ENCODE results near the gene CCNI2.
A peak's percentile ranks its signal among the peaks of the same experiment; 100 is the strongest.

The CCNI2 gene

DNA sequence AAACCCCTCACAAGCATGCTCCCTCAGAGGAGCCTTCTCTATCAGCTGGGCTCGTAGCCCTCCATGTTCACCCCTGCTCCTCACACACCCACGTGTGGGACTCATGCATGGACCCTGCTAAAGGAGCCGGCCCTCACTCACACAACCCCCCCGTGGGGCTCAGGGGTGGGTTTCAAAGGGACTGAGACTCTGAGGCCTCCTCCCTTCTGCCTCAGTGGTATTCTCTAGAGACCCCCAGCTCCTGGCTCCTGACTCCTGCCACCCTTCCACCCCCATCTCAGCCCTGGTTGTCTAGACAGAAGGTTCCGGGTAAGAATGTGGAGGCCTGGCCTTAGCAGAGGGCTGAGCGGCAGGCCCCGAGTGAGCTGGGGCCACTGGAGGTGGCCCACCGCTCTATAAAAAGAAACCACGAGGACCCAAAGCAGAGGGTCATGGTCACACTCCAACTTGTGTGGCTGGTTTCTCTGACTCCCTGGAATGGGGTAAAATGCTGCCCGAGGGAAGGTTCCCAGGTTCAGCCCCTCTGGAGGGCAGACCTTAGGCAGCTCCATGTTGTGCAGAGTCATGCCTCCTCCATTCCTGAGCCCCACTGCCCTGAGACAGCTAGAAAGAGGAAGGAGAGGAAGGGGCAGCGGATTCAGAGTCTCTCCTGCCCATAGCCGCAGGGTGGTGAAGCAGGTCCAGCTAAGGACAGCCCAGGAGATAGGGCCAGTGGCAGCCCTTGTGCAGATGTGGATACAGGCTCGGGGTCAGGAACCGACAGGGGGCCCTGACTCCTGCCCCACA lies 19.0 kb downstream of the CCNI2 start:
- Mint-ChIP-seq H3K27ac (no peak overlapping the region), H3K4me3 (no peak overlapping the region), H3K4me1 (ENCODE audit: low read depth) (no peaks in the 10 kb centered on the region), H3K36me3 (ENCODE audit: low read depth) (peaks cover 8% of the 10 kb centered on the region), H3K27me3 (ENCODE audit: low read depth) (no peaks in the 10 kb centered on the region), H3K9me3 (no peaks in the 10 kb centered on the region)
- DNase-seq (ENCODE audit: low spot score) = no peak

DNA sequence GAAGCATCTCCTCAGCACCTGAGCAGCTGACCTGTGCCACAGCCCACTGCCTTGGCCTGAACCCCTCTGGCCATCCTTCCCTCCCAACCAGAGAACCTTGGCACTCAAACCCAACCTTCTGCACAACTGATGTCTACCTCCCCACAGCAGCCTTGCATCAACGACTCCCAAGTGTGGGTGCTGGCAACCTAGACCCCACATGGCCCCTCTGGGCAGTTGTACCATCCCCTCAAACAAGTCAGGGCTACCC lies 19.5 kb downstream of the CCNI2 start:
- DNase-seq (ENCODE audit: low spot score) = no peak
- no peak overlapping the region for H3K27ac Mint-ChIP-seq
- H3K9me3 Mint-ChIP-seq = no peaks in the 10 kb centered on the region
- no peaks in the 10 kb centered on the region for H3K4me1 Mint-ChIP-seq (ENCODE audit: low read depth)
- H3K27me3 Mint-ChIP-seq (ENCODE audit: low read depth) = no peaks in the 10 kb centered on the region
- H3K4me3 Mint-ChIP-seq = no peak overlapping the region
- peaks cover 5% of the 10 kb centered on the region for H3K36me3 Mint-ChIP-seq (ENCODE audit: low read depth)

- no peak overlapping the region for H3K27ac Mint-ChIP-seq
- H3K36me3 Mint-ChIP-seq (ENCODE audit: low read depth) = peaks cover 5% of the 10 kb centered on the region
- H3K27me3 Mint-ChIP-seq (ENCODE audit: low read depth) = no peaks in the 10 kb centered on the region
- DNase-seq (ENCODE audit: low spot score) = no peak
- H3K4me3 Mint-ChIP-seq = no peak overlapping the region
- no peaks in the 10 kb centered on the region for H3K4me1 Mint-ChIP-seq (ENCODE audit: low read depth)
- no peaks in the 10 kb centered on the region for H3K9me3 Mint-ChIP-seq
These were observed 19.9 kb downstream of the CCNI2 start for GRCh38 chr5:132767150-132767549.

- Mint-ChIP-seq H3K27ac (no peak overlapping the region), H3K36me3 (ENCODE audit: low read depth) (peaks cover 1% of the 10 kb centered on the region), H3K27me3 (ENCODE audit: low read depth) (peaks cover 3% of the 10 kb centered on the region), H3K4me3 (no peak overlapping the region), H3K4me1 (ENCODE audit: low read depth) (no peaks in the 10 kb centered on the region), H3K9me3 (no peaks in the 10 kb centered on the region)
- DNase-seq (ENCODE audit: low spot score) = no peak
These were observed 21.3 kb downstream of the CCNI2 start for GRCh38 chr5:132768485-132768868.

DNA sequence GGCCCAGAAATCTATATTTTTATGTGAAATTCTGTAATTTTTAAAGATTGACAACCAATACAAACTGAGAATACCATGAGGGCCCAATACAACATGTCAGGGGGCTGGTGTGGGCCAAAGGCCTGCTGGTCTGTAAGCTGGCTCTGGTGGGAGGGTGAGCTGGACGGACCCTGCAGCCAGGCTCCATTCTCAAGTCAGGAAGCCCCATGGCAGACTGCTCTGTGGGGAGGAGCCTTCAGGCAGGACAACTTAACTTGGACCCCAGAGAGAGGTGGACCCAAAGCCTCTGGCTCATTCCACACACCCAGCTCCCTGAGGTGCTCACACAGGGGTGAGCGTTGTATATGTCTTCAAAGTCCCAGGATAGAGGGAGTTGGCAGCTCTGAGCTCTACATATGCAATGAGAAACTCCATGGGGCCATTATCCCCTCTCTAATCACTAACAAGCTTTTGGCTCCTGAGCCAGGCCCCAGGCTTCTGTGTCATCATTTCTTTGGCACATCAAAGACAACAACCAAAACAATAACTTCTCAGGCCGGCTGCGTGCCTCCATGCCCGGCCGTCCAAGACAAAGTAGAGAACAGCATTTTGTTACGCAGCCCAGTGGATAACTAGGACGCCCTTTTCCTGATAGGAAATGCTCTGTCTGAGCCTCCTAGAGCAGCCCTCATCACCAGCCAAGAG lies 23.4 kb downstream of the CCNI2 start:
- H3K4me3 Mint-ChIP-seq = no peak overlapping the region
- H3K27me3 Mint-ChIP-seq (ENCODE audit: low read depth) = peaks cover 21% of the 10 kb centered on the region
- H3K36me3 Mint-ChIP-seq (ENCODE audit: low read depth) = no peaks in the 10 kb centered on the region
- H3K4me1 Mint-ChIP-seq (ENCODE audit: low read depth) = peaks cover 2% of the 10 kb centered on the region
- no peaks in the 10 kb centered on the region for H3K9me3 Mint-ChIP-seq
- DNase-seq (ENCODE audit: low spot score) = no peak
- H3K27ac Mint-ChIP-seq = no peak overlapping the region

- H3K4me1 Mint-ChIP-seq (ENCODE audit: low read depth) = peaks cover 2% of the 10 kb centered on the region
- no peaks in the 10 kb centered on the region for H3K36me3 Mint-ChIP-seq (ENCODE audit: low read depth)
- peaks cover 27% of the 10 kb centered on the region for H3K27me3 Mint-ChIP-seq (ENCODE audit: low read depth)
- no peak overlapping the region for H3K27ac Mint-ChIP-seq
- H3K9me3 Mint-ChIP-seq = no peaks in the 10 kb centered on the region
- no peak for DNase-seq (ENCODE audit: low spot score)
- H3K4me3 Mint-ChIP-seq = no peak overlapping the region
These were observed 24.3 kb downstream of the CCNI2 start for GRCh38 chr5:132771503-132771998.

DNA sequence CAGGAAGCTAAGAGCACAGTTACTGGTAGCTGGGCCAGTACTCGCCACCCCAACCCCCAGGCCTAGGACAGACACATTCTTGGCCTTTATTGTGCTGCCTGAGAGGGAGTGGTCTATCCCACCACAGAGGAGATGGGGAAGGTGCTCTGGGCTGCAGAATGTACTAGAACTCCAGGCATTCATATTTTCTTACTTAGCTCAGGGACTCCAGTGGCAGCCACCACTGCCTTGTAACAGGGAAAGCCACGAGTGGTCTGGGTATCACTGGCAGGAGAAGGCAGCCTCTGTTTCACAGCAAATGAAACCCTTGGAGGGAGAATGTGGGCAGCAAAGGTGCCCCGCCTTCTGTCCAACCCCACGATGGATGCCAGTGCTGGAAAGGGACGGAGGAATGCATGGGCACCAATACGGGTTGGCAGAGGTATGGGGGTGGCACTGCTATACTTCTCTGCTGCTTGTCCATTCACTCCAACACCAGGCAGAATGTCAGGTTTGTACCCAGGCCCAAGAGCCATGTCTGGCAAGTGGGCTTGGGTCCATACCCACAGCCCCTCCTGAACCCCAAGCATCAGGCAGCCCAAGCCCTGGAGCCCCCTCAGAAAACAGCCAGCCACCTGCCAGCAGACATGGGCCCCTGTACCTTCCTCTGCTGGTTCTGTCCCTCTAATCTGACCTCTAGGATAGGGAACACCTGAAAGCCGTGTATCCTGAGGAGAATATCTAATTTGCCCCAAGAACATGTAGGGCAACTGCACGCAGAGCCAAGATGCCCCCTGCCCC lies 25.3 kb downstream of the CCNI2 start:
- Mint-ChIP-seq H3K4me3 (no peak overlapping the region), H3K4me1 (ENCODE audit: low read depth) (peaks cover 2% of the 10 kb centered on the region), H3K36me3 (ENCODE audit: low read depth) (no peaks in the 10 kb centered on the region), H3K9me3 (no peaks in the 10 kb centered on the region), H3K27me3 (ENCODE audit: low read depth) (peaks cover 27% of the 10 kb centered on the region), H3K27ac (no peak overlapping the region)
- no peak for DNase-seq (ENCODE audit: low spot score)

DNA sequence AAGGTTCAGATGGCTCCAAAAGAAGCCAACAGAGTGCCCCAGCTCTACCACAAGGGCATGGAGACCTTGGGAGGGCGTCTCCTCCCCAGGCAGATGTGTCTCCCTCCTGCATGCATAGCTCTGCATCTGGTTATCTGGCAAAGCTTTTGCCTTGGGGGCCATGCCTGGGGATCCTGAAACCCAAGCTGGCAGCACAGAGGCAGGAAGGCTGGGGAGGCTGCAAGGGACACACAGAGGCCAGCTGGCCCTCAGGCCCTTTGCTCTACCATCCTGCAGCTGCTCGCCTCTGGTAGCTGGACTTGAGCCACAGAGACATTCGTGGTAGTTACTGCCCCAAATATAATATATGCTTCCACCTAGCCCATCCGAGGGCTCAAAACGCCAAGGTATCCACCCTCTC lies 25.9 kb downstream of the CCNI2 start:
- peaks cover 31% of the 10 kb centered on the region for H3K27me3 Mint-ChIP-seq (ENCODE audit: low read depth)

DNA sequence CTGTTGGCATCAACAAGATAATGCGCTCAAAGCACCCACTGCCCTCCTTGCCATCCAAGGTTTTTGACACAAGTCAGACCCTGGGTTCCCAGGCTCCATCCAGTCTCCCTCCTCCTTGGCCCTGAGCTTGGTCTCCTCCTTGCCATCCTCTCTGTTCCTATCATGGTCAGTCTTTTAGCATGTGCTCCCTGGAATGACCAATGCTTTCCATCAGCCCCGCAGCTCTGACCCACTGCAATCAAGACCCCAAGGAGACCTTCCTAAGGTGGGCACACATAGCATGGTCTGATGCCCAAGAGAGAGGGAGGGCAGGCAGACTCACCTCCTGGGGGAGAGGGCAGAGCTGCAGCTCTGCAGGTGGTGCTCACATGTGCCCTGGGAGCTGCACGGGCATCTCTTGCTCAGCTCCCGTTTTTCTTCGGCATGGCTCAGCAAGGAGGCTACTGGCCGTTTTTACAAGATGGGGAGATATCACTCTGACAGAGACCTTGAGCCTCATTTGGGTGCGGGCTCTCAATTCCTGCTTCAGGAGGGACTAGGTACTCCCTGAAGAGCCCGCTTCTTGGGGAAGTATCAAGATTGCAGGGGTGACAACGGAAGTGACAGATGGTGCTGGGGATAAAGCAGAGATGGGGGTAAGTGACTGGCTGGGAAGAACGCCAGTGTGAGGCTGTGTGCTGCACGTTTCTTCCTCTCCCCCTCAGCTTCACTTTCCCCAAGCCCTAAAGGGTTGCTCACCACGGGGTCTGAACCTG lies 26.6 kb downstream of the CCNI2 start:
- Mint-ChIP-seq H3K4me1 (ENCODE audit: low read depth) (peaks cover 7% of the 10 kb centered on the region), H3K9me3 (no peaks in the 10 kb centered on the region)

More for the DNA sequence above, 25.9 kb downstream of the CCNI2 start:
- Mint-ChIP-seq H3K27ac (no peak overlapping the region), H3K4me1 (ENCODE audit: low read depth) (peaks cover 6% of the 10 kb centered on the region), H3K36me3 (ENCODE audit: low read depth) (no peaks in the 10 kb centered on the region), H3K9me3 (no peaks in the 10 kb centered on the region), H3K4me3 (no peak overlapping the region)
- no peak for DNase-seq (ENCODE audit: low spot score)

DNA sequence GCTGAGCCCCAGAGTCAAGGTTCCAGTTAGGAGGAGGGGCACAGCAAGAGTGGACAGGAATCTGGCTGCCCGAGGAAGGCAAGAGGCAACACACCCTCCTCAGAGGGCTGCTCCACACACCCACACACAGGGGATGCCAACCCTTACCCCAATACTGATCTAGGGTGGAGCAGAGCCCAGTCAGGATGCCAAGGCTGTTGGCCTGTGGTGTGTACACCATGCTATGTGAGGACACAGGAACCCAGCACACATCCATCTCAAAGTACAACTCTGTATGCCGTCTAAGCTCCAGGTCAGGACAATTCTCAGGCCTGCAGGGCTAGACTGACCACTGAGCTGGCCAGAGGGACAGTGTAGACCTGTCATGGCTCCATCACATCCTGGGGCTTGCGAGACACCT lies 27.2 kb downstream of the CCNI2 start:
- DNase-seq (ENCODE audit: low spot score) = no peak
- Mint-ChIP-seq H3K9me3 (no peaks in the 10 kb centered on the region), H3K27ac (no peak overlapping the region), H3K27me3 (ENCODE audit: low read depth) (peaks cover 43% of the 10 kb centered on the region), H3K4me1 (ENCODE audit: low read depth) (peaks cover 9% of the 10 kb centered on the region), H3K4me3 (no peak overlapping the region), H3K36me3 (ENCODE audit: low read depth) (no peaks in the 10 kb centered on the region)

More for the DNA sequence above, 26.6 kb downstream of the CCNI2 start:
- no peak for DNase-seq (ENCODE audit: low spot score)
- H3K27me3 Mint-ChIP-seq (ENCODE audit: low read depth) = peaks cover 36% of the 10 kb centered on the region
- H3K4me3 Mint-ChIP-seq = no peak overlapping the region
- H3K27ac Mint-ChIP-seq = no peak overlapping the region
- H3K36me3 Mint-ChIP-seq (ENCODE audit: low read depth) = no peaks in the 10 kb centered on the region

GRCh38 chr5:132774896-132775295 lies 27.7 kb downstream of the CCNI2 start:
- H3K9me3 Mint-ChIP-seq = no peaks in the 10 kb centered on the region
- H3K4me1 Mint-ChIP-seq (ENCODE audit: low read depth) = peaks cover 12% of the 10 kb centered on the region
- DNase-seq (ENCODE audit: low spot score) = no peak
- H3K4me3 Mint-ChIP-seq = no peak overlapping the region
- no peak overlapping the region for H3K27ac Mint-ChIP-seq
- H3K27me3 Mint-ChIP-seq (ENCODE audit: low read depth) = peaks cover 46% of the 10 kb centered on the region
- no peaks in the 10 kb centered on the region for H3K36me3 Mint-ChIP-seq (ENCODE audit: low read depth)

DNA sequence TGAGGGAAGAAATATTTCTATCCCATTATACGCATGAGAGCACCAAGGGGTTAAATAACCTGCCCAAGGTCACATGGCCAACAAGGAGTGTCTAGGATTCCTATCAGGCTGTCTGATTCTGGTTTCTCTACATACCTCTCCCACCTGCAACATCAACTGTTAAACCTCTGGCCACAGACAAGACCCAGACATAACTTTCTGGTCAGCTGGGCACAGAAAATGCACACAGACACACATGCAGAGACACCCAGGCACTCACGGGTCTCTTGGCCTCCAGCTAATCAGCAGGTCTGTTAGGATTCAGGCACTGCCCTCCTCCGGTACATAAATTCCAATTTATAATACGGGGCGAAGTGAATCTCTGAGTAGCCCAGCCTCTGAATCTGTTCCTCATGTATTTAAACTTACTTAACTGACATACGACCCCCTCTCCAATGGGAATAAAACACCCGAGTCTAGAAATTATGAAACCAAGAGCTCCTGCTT lies 28.3 kb downstream of the CCNI2 start:
- DNase-seq (ENCODE audit: low spot score) = no peak
- H3K36me3 Mint-ChIP-seq (ENCODE audit: low read depth) = no peaks in the 10 kb centered on the region
- H3K27ac Mint-ChIP-seq = no peak overlapping the region
- peak overlapping the region; percentile 15 for H3K4me3 Mint-ChIP-seq
- no peaks in the 10 kb centered on the region for H3K9me3 Mint-ChIP-seq
- H3K4me1 Mint-ChIP-seq (ENCODE audit: low read depth) = peaks cover 16% of the 10 kb centered on the region
- peaks cover 50% of the 10 kb centered on the region for H3K27me3 Mint-ChIP-seq (ENCODE audit: low read depth)

DNA sequence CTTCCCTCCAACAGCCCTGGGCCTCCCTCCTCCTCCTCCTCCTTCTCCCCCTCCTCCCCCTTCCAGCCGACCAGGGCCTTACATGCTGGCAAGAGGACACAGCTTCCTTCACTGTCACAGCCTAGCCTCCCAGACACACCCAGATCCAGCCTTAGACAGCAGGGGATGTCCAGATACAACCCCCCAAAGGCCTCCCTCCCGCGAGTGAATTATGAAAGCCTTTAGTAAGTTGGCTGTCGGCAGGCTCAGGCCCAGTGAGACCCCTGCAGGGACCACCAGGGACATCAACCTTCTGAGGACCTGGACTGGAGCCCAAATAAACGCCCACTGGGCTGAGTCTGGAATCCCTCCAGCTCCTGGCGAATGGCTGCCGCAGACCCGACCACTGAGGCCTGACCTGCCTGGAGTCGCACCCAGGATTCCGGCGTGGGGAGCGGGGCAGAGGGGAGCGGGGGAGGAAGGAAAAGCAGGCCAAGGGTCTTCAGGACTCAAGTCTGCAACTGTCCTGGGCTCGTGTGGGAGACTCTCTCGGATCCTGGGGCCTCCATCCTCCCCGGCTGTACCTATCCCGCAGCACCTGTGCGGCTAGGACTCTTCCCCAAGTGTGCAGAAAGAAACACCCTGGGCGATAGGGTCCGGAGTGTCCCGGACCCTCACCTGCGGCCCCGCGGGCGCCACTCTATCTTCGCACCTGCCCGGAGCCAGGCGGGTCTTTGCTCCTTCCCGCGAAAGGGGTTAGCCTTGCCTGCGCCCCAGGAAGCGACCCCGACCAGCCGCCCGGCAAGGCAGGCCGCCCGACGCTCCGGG lies 29.1 kb downstream of the CCNI2 start:
- Mint-ChIP-seq H3K36me3 (ENCODE audit: low read depth) (no peaks in the 10 kb centered on the region), H3K4me1 (ENCODE audit: low read depth) (peaks cover 23% of the 10 kb centered on the region), H3K4me3 (peak overlapping the region; percentile 70), H3K27me3 (ENCODE audit: low read depth) (peaks cover 58% of the 10 kb centered on the region), H3K9me3 (no peaks in the 10 kb centered on the region), H3K27ac (peak overlapping the region; percentile 27)
- DNase-seq (ENCODE audit: low spot score) = no peak
